GM18520 (cell line): ENCODE results near the gene RRP12.
"Not testable (repeated sequence)": the region's sequence is repeated elsewhere in the genome, so short reads cannot be mapped to it uniquely, and the experiment has no call there.

Source experiments
- ATAC-seq: cut with Tn5 transposase; IDR thresholded peaks from one replicate; pipeline ENCODE4 v1.9.1; 2021; ENCODE audit not compliant: unreplicated experiment

The RRP12 gene

DNA sequence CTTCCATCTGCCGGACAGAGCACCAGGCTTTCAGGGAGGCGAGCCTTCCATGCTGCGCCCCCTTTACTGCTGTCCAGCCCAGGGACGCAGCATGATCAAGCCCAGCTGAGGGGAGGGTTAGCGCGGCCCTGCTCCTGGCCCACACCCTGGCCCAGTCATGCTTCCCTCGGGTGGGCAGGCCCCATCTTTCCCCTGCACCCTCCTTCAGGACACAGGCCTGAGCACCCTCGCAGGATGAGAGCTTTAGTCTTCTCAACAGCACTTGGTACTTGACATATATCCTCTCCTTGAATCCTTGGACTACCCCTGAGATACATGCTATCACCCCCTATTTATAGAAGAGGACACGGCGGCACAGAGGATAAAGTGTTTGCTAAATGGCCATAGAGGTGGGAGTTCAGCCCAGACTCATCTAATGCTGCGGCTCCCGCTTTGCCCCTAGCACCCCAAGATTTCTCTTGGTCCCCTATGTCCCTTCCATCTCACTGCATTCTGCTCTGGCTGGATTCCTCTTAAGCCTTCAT, 34.0 kb downstream of the RRP12 start:
- ATAC-seq, result no peak

GRCh38 chr10:97366572-97366971, 34.6 kb downstream of the RRP12 start:
- no peak for ATAC-seq

- no peak for ATAC-seq
These were observed 35.3 kb downstream of the RRP12 start for GRCh38 chr10:97365761-97366351.

DNA sequence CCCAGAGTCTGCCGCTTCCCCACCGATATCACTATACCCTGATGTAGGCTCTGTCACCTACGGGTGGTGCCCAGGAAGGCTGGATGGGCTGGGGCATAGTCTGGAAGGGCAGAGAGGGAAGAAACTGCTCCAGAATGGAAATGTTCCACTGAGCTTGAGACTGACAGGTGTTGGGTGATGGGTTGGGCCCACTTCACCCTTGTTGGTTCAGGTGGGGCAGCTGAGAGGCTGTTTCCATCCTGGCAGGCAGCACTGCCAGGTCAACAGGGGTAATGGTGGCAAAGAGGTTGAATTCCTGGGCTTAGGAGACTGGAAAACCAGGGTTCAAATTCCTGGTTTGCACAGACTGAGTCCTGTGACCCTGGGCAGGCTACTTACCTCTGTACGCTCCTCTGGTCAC, 38.1 kb downstream of the RRP12 start:
- no peak for ATAC-seq

- ATAC-seq, result no peak
These were observed 38.7 kb downstream of the RRP12 start for GRCh38 chr10:97362310-97363033.

GRCh38 chr10:97361537-97361901, 39.6 kb downstream of the RRP12 start:
- ATAC-seq, result no peak

DNA sequence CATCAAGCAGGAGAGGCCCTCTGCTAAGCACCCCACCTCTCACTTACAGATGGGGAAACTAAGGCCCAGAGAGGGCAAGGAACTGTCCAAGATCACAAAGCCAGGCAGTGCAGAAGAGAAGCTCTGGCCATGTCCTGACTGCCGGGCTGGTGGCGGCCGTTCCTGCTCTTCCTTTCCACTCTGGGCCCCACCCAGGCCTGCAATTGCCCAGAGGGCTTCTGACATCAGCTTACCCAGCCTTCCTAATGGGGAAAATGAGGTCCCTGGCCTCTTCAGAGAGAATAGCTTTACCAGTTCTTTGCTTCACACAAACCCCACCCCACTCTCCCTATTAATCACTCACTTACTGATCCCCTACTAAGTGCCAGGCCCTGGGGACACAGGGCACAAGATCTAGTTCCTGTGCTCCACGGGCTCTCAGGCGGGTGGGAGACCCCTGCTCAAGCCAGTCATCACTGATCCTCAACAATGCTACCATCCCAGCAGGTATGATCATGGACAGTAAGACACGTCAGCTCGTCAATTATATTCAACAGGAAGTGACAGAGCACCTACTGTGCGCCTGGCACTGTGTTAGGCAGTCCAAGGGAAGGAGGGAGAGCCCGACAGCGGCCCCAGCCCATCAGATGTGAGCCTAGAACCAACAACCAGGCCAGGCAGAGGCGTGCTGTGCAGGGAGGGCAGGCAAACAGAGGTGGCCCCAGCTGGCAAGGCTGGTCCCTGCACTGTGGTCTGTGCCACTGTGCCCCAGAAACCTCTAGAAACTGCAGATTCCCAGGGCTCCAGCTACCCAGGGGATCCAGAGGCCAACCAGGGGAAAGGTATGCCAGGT, 40.2 kb downstream of the RRP12 start:
- no peak for ATAC-seq

DNA sequence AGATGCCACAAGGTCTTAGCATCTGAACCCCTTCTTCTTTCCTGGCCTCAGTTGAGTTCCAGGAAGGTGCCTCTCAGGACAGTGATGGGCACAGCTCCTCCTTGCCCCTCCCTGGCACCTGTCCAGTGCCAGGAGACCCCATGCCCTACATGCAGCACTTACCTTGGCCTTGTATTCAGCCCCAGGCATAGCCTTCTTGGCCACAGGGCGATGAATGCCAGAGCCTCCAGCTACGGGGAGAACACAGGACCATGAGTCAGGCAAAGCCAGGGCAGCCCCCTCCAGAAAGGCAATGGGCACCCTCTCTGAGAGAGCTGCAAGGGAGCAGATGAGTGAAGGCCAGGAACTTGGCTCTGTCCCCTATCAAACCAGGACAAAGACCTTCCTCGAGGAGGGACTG, 42.4 kb downstream of the RRP12 start:
- ATAC-seq, result no peak

GRCh38 chr10:97358349-97358748, 42.8 kb downstream of the RRP12 start:
- no peak for ATAC-seq

DNA sequence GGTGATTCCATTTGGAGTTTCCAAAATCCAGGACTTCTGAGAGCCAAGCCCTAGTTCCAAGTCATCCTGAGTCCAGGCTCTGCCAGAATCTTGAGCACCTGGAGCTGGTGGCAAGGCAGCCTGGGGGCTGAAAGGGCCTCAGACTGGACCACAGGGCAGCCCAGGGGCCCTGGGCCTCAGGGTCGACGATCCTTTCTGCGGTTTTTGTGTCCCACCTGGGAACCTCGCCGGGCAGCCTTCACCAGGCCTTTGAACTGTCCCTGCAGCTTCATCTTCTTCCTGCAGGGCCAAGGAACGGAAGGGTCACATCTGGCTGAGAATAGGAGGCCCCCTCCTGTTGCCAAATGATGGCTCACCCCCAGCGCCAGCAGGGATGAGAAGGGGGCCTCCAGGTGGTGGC, 44.2 kb downstream of the RRP12 start:
- no peak for ATAC-seq

GRCh38 chr10:97356318-97356914, 44.7 kb downstream of the RRP12 start:
- ATAC-seq, result no peak

GRCh38 chr10:97355571-97355975, 45.6 kb downstream of the RRP12 start:
- ATAC-seq, result no peak

DNA sequence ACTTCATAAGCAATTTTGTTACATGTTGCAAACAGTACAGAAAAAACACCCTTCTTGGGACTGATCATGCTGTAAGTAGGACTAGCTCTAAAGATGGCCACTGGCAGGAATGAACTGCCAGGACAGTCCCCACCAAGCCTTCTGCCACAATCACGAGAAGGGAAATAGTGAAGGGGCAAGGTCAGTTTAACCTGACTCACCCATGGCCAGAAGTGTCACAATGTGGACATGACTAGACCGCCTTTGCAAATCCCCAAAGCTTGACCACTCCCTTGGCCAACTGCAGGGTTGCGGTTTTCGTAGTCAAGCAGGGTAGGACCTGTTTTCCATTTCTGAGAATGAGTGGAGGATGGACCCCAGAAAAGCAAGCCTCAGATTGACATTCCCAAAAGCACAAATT, 47.2 kb downstream of the RRP12 start:
- ATAC-seq, result no peak

- ATAC-seq, result no peak
These were observed 51.2 kb downstream of the RRP12 start for GRCh38 chr10:97349752-97350513.

DNA sequence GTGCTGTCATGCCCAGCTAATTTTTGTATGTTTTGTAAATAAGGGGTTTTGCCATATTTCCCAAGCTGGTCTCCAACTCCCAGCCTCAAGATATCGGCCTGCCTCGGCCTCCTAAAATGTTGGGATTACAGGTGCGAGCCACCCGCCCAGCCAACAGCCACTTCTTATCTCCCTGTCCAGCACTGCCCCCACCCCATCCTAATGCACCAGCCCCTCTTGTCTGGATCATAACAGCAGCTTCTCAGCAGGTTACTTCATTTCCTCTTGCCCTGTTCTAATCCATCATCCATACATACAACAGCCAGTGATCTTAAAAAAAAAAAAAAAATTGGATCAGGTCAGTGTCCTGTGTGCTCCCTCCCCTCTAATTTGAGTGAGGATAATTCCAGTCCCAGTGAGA, 53.8 kb downstream of the RRP12 start:
- no peak for ATAC-seq

DNA sequence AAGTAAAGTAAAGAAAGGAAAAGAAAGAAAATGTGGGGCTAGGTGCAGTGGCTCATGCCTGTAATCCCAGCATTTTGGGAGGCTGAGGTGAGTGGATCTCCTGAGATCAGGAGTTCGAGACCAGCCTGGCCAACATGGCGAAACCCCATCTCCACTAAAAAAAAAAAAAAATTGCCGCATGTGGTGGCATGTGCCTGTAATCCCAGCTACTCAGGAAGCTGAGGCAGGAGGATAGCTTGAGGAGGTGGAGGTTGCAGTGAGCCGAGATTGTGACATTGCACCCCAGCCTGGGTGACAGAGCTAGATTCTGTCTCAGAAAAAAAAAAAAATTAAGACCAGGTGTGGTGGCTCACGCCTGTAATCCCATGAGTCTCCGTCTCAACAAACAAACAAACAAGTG, 57.5 kb downstream of the RRP12 start:
- ATAC-seq, result not testable (repeated sequence)

GRCh38 chr10:97341416-97341815, 59.7 kb downstream of the RRP12 start:
- no peak for ATAC-seq

DNA sequence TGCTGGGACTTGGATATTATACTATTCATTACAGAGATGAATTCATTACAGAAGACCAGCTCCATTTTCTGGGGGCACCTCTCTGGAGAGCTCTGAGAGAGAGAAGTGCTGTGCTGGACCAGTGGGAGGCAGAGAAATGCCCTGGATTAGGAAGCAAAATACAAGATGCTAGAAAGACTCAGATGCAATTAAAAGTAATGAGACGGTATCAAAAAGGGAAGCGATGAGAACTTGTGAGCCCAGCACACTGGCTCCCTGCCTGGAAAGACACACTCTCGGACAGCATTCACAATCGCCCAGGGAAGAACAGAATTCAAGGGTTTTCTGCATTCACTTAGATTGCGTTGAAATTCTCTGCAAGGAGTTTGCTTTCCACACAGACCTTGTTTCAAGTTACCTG, 63.1 kb downstream of the RRP12 start:
- no peak for ATAC-seq

- no peak for ATAC-seq
These were observed 64.0 kb downstream of the RRP12 start for GRCh38 chr10:97336942-97337831.

- ATAC-seq, result no peak
These were observed 64.7 kb downstream of the RRP12 start for GRCh38 chr10:97336446-97336845.
